ENCODE data around the gene UGT2B11.
"Not testable (repeated sequence)": the region's sequence is repeated elsewhere in the genome, so short reads cannot be mapped to it uniquely, and the experiment has no call there.

- TF ChIP-seq CTCF (IDR thresholded peaks at IDR 0.05; ENCODE audit: low read depth, low read length, poor library complexity, severe bottlenecking); EZH2phosphoT487 (IDR thresholded peaks at IDR 0.05; ENCODE audit: borderline replicate concordance, low read length): not testable (repeated sequence)
These were observed 45.4 kb downstream of the UGT2B11 start for GRCh38 chr4:69169171-69169570.
